WTC11 (cell line): ENCODE measurements around the gene EGR4. TPM values are rescaled to one million over a fixed set of nuclear protein-coding genes. Genes with fewer than 3 reads are reported as not detected.
A peak's percentile ranks its signal among the peaks of the same experiment; 100 is the strongest.

ENCODE experiments used
- AR ChIP-seq: fragments of 250-450 bp; sonication (Bioruptor Pico); IDR thresholded peaks from 2 replicates; pipeline ENCODE4 v1.9.0; 2021; ENCODE audit warnings: mild to moderate bottlenecking
- ARID4B ChIP-seq: sonication (generic); formaldehyde crosslinking; IDR thresholded peaks from 2 replicates; pipeline ENCODE4 v1.8.0; 2023; ENCODE audit warnings: missing genetic modification reagents, mild to moderate bottlenecking, borderline replicate concordance
- CBFB ChIP-seq: sonication (generic); formaldehyde crosslinking; IDR thresholded peaks from 2 replicates; pipeline ENCODE4 v1.8.1; 2022; ENCODE audit warnings: mild to moderate bottlenecking, low read depth, missing genetic modification reagents
- CDX4 ChIP-seq: fragments of 250-450 bp; sonication (Bioruptor Pico); IDR thresholded peaks from 2 replicates; pipeline ENCODE4 v1.9.0; 2021; ENCODE audit warnings: moderate library complexity, mild to moderate bottlenecking, inconsistent platforms, borderline replicate concordance
- CREB1 ChIP-seq: sonication (generic); formaldehyde crosslinking; IDR thresholded peaks from 2 replicates; pipeline ENCODE4 v1.8.0; 2023; ENCODE audit warnings: mild to moderate bottlenecking, missing genetic modification reagents
- CTCF ChIP-seq: fragments of 200-600 bp; IDR thresholded peaks from 2 replicates; pipeline ENCODE4 v1.8.0; 2022; ENCODE audit warnings: antibody characterized with exemption
- E2F5 ChIP-seq: sonication (generic); formaldehyde crosslinking; IDR thresholded peaks from 2 replicates; pipeline ENCODE4 v1.8.1; 2022; ENCODE audit warnings: mild to moderate bottlenecking, moderate library complexity, missing genetic modification reagents
- ERG ChIP-seq: fragments of 250-450 bp; sonication (Bioruptor Pico); IDR thresholded peaks from 2 replicates; pipeline ENCODE4 v1.8.0; 2021; ENCODE audit warnings: mild to moderate bottlenecking
- FOXJ3 ChIP-seq: sonication (generic); formaldehyde crosslinking; IDR thresholded peaks from 2 replicates; pipeline ENCODE4 v1.9.0; 2021; ENCODE audit warnings: missing genetic modification reagents, mild to moderate bottlenecking, borderline replicate concordance
- GTF2I ChIP-seq: fragments of 250-450 bp; sonication (Bioruptor Pico); conservative IDR thresholded peaks from 2 replicates; pipeline ENCODE4 v1.4.0; 2021; ENCODE audit warnings: mild to moderate bottlenecking
- HMGXB4 ChIP-seq: sonication (generic); formaldehyde crosslinking; IDR thresholded peaks from 2 replicates; pipeline ENCODE4 v1.8.1; 2023; ENCODE audit warnings: mild to moderate bottlenecking, moderate library complexity, missing genetic modification reagents
- IRF1 ChIP-seq: sonication (generic); formaldehyde crosslinking; IDR thresholded peaks from 2 replicates; pipeline ENCODE4 v1.8.0; 2023; ENCODE audit warnings: missing genetic modification reagents
- IRF2 ChIP-seq: sonication (generic); formaldehyde crosslinking; IDR thresholded peaks from 2 replicates; pipeline ENCODE4 v1.8.0; 2022; ENCODE audit warnings: low read depth, missing genetic modification reagents, borderline replicate concordance
- NFATC4 ChIP-seq: fragments of 250-450 bp; sonication (Bioruptor Pico); IDR thresholded peaks from 2 replicates; pipeline ENCODE4 v1.9.0; 2021; ENCODE audit warnings: mild to moderate bottlenecking
- PREB ChIP-seq: sonication (generic); formaldehyde crosslinking; IDR thresholded peaks from 2 replicates; pipeline ENCODE4 v1.8.1; 2022; ENCODE audit warnings: mild to moderate bottlenecking, missing genetic modification reagents, moderate library complexity, borderline replicate concordance
- RELA ChIP-seq: sonication (generic); formaldehyde crosslinking; IDR thresholded peaks from 2 replicates; pipeline ENCODE4 v1.8.1; 2022; ENCODE audit warnings: missing genetic modification reagents, mild to moderate bottlenecking, borderline replicate concordance
- SOX15 ChIP-seq: fragments of 250-450 bp; sonication (Bioruptor Pico); IDR thresholded peaks from 2 replicates; pipeline ENCODE4 v1.9.0; 2021; ENCODE audit warnings: mild to moderate bottlenecking
- TEAD1 ChIP-seq: sonication (generic); formaldehyde crosslinking; IDR thresholded peaks from 2 replicates; pipeline ENCODE4 v1.8.0; 2022; ENCODE audit warnings: mild to moderate bottlenecking, missing genetic modification reagents
- ZBTB21 ChIP-seq: sonication (generic); formaldehyde crosslinking; IDR thresholded peaks from 2 replicates; pipeline ENCODE4 v1.8.1; 2023; ENCODE audit warnings: mild to moderate bottlenecking, missing genetic modification reagents, borderline replicate concordance
- ZMAT4 ChIP-seq: fragments of 250-450 bp; sonication (Bioruptor Pico); IDR thresholded peaks from 2 replicates; pipeline ENCODE4 v1.9.0; 2021; ENCODE audit warnings: mild to moderate bottlenecking
- ZNF121 ChIP-seq: sonication (generic); formaldehyde crosslinking; IDR thresholded peaks from 2 replicates; pipeline ENCODE4 v1.8.0; 2023; ENCODE audit warnings: missing genetic modification reagents
- ZNF138 ChIP-seq: sonication (generic); formaldehyde crosslinking; conservative IDR thresholded peaks from 2 replicates; pipeline ENCODE4 v1.8.1; 2022; ENCODE audit warnings: mild to moderate bottlenecking, moderate library complexity, missing genetic modification reagents
- ZNF396 ChIP-seq: fragments of 250-450 bp; sonication (Bioruptor Pico); IDR thresholded peaks from 2 replicates; pipeline ENCODE4 v1.8.0; 2021; ENCODE audit warnings: mild to moderate bottlenecking, moderate library complexity, borderline replicate concordance
- ZNF416 ChIP-seq: fragments of 250-450 bp; sonication (Bioruptor Pico); IDR thresholded peaks from 2 replicates; pipeline ENCODE4 v1.9.0; 2021; ENCODE audit warnings: mild to moderate bottlenecking, inconsistent platforms
- total RNA-seq: library from RNA; stranded (reverse); gene quantifications from 3 replicates; pipeline ENCODE4 v1.2.3, GENCODE V29; 2021

Gene EGR4
- total RNA-seq, 1 experiment from 2014 or later: 0.13 TPM

- TF ChIP-seq CTCF: no peak
- peak; percentile 51; the same call in 1 of the 2 replicates for TF ChIP-seq ZBTB21 (CRISPR knock-in tag)
- no peak for TF ChIP-seq GTF2I
- TF ChIP-seq IRF2 (CRISPR knock-in tag): peak; percentile 85; the same call in 1 of the 2 replicates
- peak; percentile 88; the same call in 1 of the 2 replicates for TF ChIP-seq ARID4B (CRISPR knock-in tag)
- no peak for TF ChIP-seq PREB (CRISPR knock-in tag)
- TF ChIP-seq CBFB (CRISPR knock-in tag): no peak
- no peak for TF ChIP-seq ZNF416 (CRISPR knock-in tag)
- TF ChIP-seq E2F5 (CRISPR knock-in tag): peak; percentile 49; the same call in 1 of the 2 replicates
- no peak for TF ChIP-seq HMGXB4 (CRISPR knock-in tag)
- TF ChIP-seq SOX15 (CRISPR knock-in tag): no peak
- TF ChIP-seq CDX4 (CRISPR knock-in tag): no peak
- TF ChIP-seq ZMAT4 (CRISPR knock-in tag): no peak
- TF ChIP-seq AR: no peak
- peak; percentile 71; the same call in 1 of the 2 replicates for TF ChIP-seq CREB1
- no peak for TF ChIP-seq RELA (CRISPR knock-in tag)
- TF ChIP-seq FOXJ3 (CRISPR knock-in tag): no peak
- peak; percentile 55; the same call in 1 of the 2 replicates for TF ChIP-seq TEAD1
- TF ChIP-seq ZNF396 (CRISPR knock-in tag): no peak
- no peak for TF ChIP-seq NFATC4 (CRISPR knock-in tag)
- no peak for TF ChIP-seq IRF1 (CRISPR knock-in tag)
- no peak; the same call in 1 of the 2 replicates for TF ChIP-seq ZNF138 (CRISPR knock-in tag)
- no peak for TF ChIP-seq ZNF121 (CRISPR knock-in tag)
- TF ChIP-seq ERG (CRISPR knock-in tag): no peak
Measured at GRCh38 chr2:73291093-73291460, 2.3 kb downstream of the EGR4 start (continued).
